H9 (cell line): ENCODE data around the gene EFNA5. TPM values are rescaled to one million over a fixed set of nuclear protein-coding genes. Genes with fewer than 3 reads are reported as not detected.

Source experiments
- DNase-seq: peaks from one replicate; pipeline ENCODE4 v3.0.0-alpha.2; 2017
- H2AFZ ChIP-seq: one replicate; pipeline ENCODE4 v1.6.1; 2013; ENCODE audit warnings: mild to moderate bottlenecking, low read length, control low read depth, moderate library complexity
- H2AK5ac ChIP-seq: 2 replicates; pipeline ENCODE4 v1.6.1; 2013; ENCODE audit warnings: low read length, control low read depth, mixed read lengths; ENCODE audit not compliant: insufficient read length
- H2BK120ac ChIP-seq: one replicate; pipeline ENCODE4 v1.6.1; 2013; ENCODE audit warnings: low read depth, mild to moderate bottlenecking, low read length, control low read depth, inconsistent platforms; ENCODE audit not compliant: poor library complexity, severe bottlenecking
- H2BK12ac ChIP-seq: 2 replicates; pipeline ENCODE4 v1.6.1; 2013; ENCODE audit warnings: low read length, control low read depth, mixed read lengths, low read depth; ENCODE audit not compliant: insufficient read length
- H2BK15ac ChIP-seq: 2 replicates; pipeline ENCODE4 v1.6.1; 2013; ENCODE audit warnings: low read depth, low read length, control low read depth
- H2BK20ac ChIP-seq: one replicate; pipeline ENCODE4 v1.6.1; 2013; ENCODE audit warnings: low read depth, mild to moderate bottlenecking, low read length, control low read depth, inconsistent platforms; ENCODE audit not compliant: poor library complexity, severe bottlenecking
- H2BK5ac ChIP-seq: 2 replicates; pipeline ENCODE4 v1.6.1; 2013; ENCODE audit warnings: low read length, control low read depth, mixed read lengths; ENCODE audit not compliant: insufficient read length
- H3K14ac ChIP-seq: 2 replicates; pipeline ENCODE4 v1.6.1; 2013; ENCODE audit warnings: low read length, control low read depth; ENCODE audit not compliant: insufficient read depth
- H3K18ac ChIP-seq: 2 replicates; pipeline ENCODE4 v1.6.1; 2013; ENCODE audit warnings: low read depth, mild to moderate bottlenecking, mixed read lengths, low read length, control low read depth; ENCODE audit not compliant: insufficient read length
- H3K23ac ChIP-seq: 2 replicates; pipeline ENCODE4 v1.6.1; 2013; ENCODE audit warnings: low read length, control low read depth, mixed read lengths, low read depth; ENCODE audit not compliant: insufficient read length
- H3K23me2 ChIP-seq: 2 replicates; pipeline ENCODE4 v1.6.1; 2013; ENCODE audit warnings: low read depth, mild to moderate bottlenecking, mixed read lengths, low read length, control low read depth; ENCODE audit not compliant: insufficient read length, poor library complexity, severe bottlenecking
- H3K27ac ChIP-seq: 2 replicates; pipeline ENCODE4 v1.5.1; 2013; ENCODE audit warnings: low read length, control low read depth, mixed read lengths, low read depth; ENCODE audit not compliant: insufficient read length
- H3K27me3 ChIP-seq: 2 replicates; pipeline ENCODE4 v1.6.1; 2013; ENCODE audit warnings: low read length, control low read depth, inconsistent platforms; ENCODE audit not compliant: insufficient read depth
- H3K4ac ChIP-seq: 2 replicates; pipeline ENCODE4 v1.6.1; 2013; ENCODE audit warnings: low read depth, mild to moderate bottlenecking, control low read depth, inconsistent platforms, low read length, moderate library complexity
- H3K4me1 ChIP-seq: 2 replicates; pipeline ENCODE4 v1.6.1; 2013; ENCODE audit warnings: low read length, control low read depth, inconsistent platforms; ENCODE audit not compliant: insufficient read depth
- H3K4me2 ChIP-seq: 2 replicates; pipeline ENCODE4 v1.6.1; 2013; ENCODE audit warnings: low read length, control low read depth, mixed read lengths; ENCODE audit not compliant: insufficient read length, insufficient read depth
- H3K56ac ChIP-seq: 2 replicates; pipeline ENCODE4 v1.6.1; 2013; ENCODE audit warnings: low read depth, mild to moderate bottlenecking, mixed read lengths, low read length, control low read depth; ENCODE audit not compliant: insufficient read length
- H3K79me1 ChIP-seq: 2 replicates; pipeline ENCODE4 v1.6.1; 2013; ENCODE audit warnings: low read depth, mild to moderate bottlenecking, moderate library complexity, low read length, control low read depth, inconsistent platforms; ENCODE audit not compliant: insufficient read depth, poor library complexity, severe bottlenecking
- H3K79me2 ChIP-seq: 2 replicates; pipeline ENCODE4 v1.6.1; 2013; ENCODE audit warnings: low read length, control low read depth, inconsistent platforms; ENCODE audit not compliant: insufficient read depth
- H3K9ac ChIP-seq: 2 replicates; pipeline ENCODE4 v1.6.1; 2013; ENCODE audit warnings: low read length, control low read depth, mixed read lengths; ENCODE audit not compliant: insufficient read length; ENCODE audit errors: extremely low read depth
- H3K9me3 ChIP-seq: one replicate; pipeline ENCODE4 v1.6.1; 2013; ENCODE audit warnings: low read depth, low read length, inconsistent platforms; ENCODE audit not compliant: control insufficient read depth
- H3T11ph ChIP-seq: one replicate; pipeline ENCODE4 v1.6.1; 2013; ENCODE audit warnings: mild to moderate bottlenecking, low read length, control low read depth, inconsistent platforms
- H4K20me1 ChIP-seq: one replicate; pipeline ENCODE4 v1.6.1; 2013; ENCODE audit not compliant: control insufficient read depth, insufficient read length, insufficient read depth
- H4K5ac ChIP-seq: 2 replicates; pipeline ENCODE4 v1.6.1; 2013; ENCODE audit warnings: low read depth, mild to moderate bottlenecking, mixed read lengths, low read length, control low read depth; ENCODE audit not compliant: insufficient read length
- H4K8ac ChIP-seq: replicated peaks from 2 replicates; pipeline ENCODE4 v1.6.1; 2013; ENCODE audit warnings: low read length, control low read depth, mixed read lengths, low read depth; ENCODE audit not compliant: insufficient read length
- H4K91ac ChIP-seq: 2 replicates; pipeline ENCODE4 v1.6.1; 2013; ENCODE audit warnings: low read depth, mild to moderate bottlenecking, moderate library complexity, mixed read lengths, low read length, control low read depth; ENCODE audit not compliant: insufficient read length
- H3K27ac Mint-ChIP-seq, 3 experiments: 2 replicates in 2 of 3; 3 replicates in 1 of 3; pipeline ENCODE4 v1.8.0; 2020 to 2021; ENCODE audit warnings: mixed read lengths in 3 of 3, mild to moderate bottlenecking in 1 of 3, moderate library complexity in 1 of 3
- H3K27me3 Mint-ChIP-seq: 2 replicates; pipeline ENCODE4 v1.8.0; 2021; ENCODE audit warnings: low read depth, mild to moderate bottlenecking, moderate library complexity, mixed read lengths
- H3K36me3 Mint-ChIP-seq, 3 experiments: 2 replicates in 2 of 3; 3 replicates in 1 of 3; pipeline ENCODE4 v1.8.0; 2020 to 2021; ENCODE audit warnings: low read depth in 3 of 3, mixed read lengths in 3 of 3; ENCODE audit not compliant: insufficient read depth in 1 of 3
- H3K4me1 Mint-ChIP-seq, 2 experiments: 2 replicates each; pipeline ENCODE4 v1.8.0; 2020; ENCODE audit warnings: mixed read lengths in 2 of 2
- H3K4me3 Mint-ChIP-seq, 2 experiments: 2 replicates in 1 of 2; 3 replicates in 1 of 2; pipeline ENCODE4 v1.8.0; 2020 to 2021; ENCODE audit warnings: mild to moderate bottlenecking in 2 of 2, mixed read lengths in 2 of 2, moderate library complexity in 1 of 2
- H3K9me3 Mint-ChIP-seq, 2 experiments: 2 replicates in 1 of 2; 3 replicates in 1 of 2; pipeline ENCODE4 v1.8.0; 2020; ENCODE audit warnings: mild to moderate bottlenecking in 2 of 2, mixed read lengths in 2 of 2, moderate library complexity in 1 of 2
- WGBS: extraction: QIAGEN DNeasy Blood & Tissue Kit; methylation state at CpG from one replicate; pipeline ENCODE4 v1.1.7; 2013; ENCODE audit warnings: missing lambda C conversion rate, low lambda C conversion rate, mixed read lengths; ENCODE audit not compliant: insufficient read length; ENCODE audit errors: extremely low coverage; 5-methylcytosine and 5-hydroxymethylcytosine counted together
- total RNA-seq: library from RNA; stranded (reverse); gene quantifications from 2 replicates; pipeline ENCODE4 v1.2.1, GENCODE V29; 2021
- TF ChIP-seq, protein P1 (sequence below): fragments of 200-600 bp; sonication (generic); conservative IDR thresholded peaks from 3 replicates; pipeline ENCODE4 v1.8.0; 2021; ENCODE audit warnings: antibody characterized with exemption, mild to moderate bottlenecking

The EFNA5 gene
- total RNA-seq, 1 experiment from 2014 or later: 20.4 TPM

GRCh38 chr5:107338335-107338734, 332.4 kb downstream of the EFNA5 start:
- no peak overlapping the region for H3T11ph ChIP-seq
- Mint-ChIP-seq H3K4me1 (peaks cover 6 to 13% of the 10 kb centered on the region in 2 experiments), H3K27ac (no peak overlapping the region), H3K36me3 (no peaks in the 10 kb centered on the region), H3K4me3 (no peak overlapping the region), H3K27me3 (no peaks in the 10 kb centered on the region), H3K9me3 (no peaks in the 10 kb centered on the region)
- no peak overlapping the region for H2AFZ ChIP-seq
- no peak overlapping the region for H4K5ac ChIP-seq
- no peaks in the 10 kb centered on the region for H3K9me3 ChIP-seq
- no peak overlapping the region for H3K27ac ChIP-seq
- H4K91ac ChIP-seq: no peak overlapping the region
- H3K4me1 ChIP-seq: no peaks in the 10 kb centered on the region
- no peaks in the 10 kb centered on the region for H3K27me3 ChIP-seq
- H2BK12ac ChIP-seq: no peak overlapping the region
- no peak overlapping the region for H2BK20ac ChIP-seq
- H4K20me1 ChIP-seq: no peaks in the 10 kb centered on the region
- H2BK5ac ChIP-seq: no peak overlapping the region
- H2BK120ac ChIP-seq: no peak overlapping the region
- no peak overlapping the region for H4K8ac ChIP-seq
- no peak overlapping the region for H3K4me2 ChIP-seq
- H3K23me2 ChIP-seq: no peaks in the 10 kb centered on the region
- H3K79me2 ChIP-seq: no peaks in the 10 kb centered on the region
- no peak overlapping the region for H3K18ac ChIP-seq
- no peak overlapping the region for H3K14ac ChIP-seq
- H2AK5ac ChIP-seq: no peak overlapping the region
- H3K23ac ChIP-seq: no peak overlapping the region
- TF ChIP-seq, protein P1, sequence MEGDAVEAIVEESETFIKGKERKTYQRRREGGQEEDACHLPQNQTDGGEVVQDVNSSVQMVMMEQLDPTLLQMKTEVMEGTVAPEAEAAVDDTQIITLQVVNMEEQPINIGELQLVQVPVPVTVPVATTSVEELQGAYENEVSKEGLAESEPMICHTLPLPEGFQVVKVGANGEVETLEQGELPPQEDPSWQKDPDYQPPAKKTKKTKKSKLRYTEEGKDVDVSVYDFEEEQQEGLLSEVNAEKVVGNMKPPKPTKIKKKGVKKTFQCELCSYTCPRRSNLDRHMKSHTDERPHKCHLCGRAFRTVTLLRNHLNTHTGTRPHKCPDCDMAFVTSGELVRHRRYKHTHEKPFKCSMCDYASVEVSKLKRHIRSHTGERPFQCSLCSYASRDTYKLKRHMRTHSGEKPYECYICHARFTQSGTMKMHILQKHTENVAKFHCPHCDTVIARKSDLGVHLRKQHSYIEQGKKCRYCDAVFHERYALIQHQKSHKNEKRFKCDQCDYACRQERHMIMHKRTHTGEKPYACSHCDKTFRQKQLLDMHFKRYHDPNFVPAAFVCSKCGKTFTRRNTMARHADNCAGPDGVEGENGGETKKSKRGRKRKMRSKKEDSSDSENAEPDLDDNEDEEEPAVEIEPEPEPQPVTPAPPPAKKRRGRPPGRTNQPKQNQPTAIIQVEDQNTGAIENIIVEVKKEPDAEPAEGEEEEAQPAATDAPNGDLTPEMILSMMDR: no peak
- H3K4ac ChIP-seq: no peak overlapping the region
- no peak for DNase-seq
- H2BK15ac ChIP-seq: no peak overlapping the region
- no CpG with 5 or more reads among the region's 2 CpGs for WGBS
- H3K56ac ChIP-seq: no peak overlapping the region
- H3K79me1 ChIP-seq: no peaks in the 10 kb centered on the region
- H3K9ac ChIP-seq: no peak overlapping the region
